OCI-LY1 (cell line): Measurements from ENCODE around the gene STAC2.

Experiments
- EZH2 ChIP-seq: fragments of 200-600 bp; sonication (generic), shearing (Covaris generic); IDR thresholded peaks from 2 replicates; pipeline ENCODE4 v1.8.0; 2017; ENCODE audit warnings: borderline replicate concordance, mixed run types, mild to moderate bottlenecking, antibody characterized with exemption, low read length, moderate library complexity, mixed read lengths
- TF ChIP-seq, protein P1 (sequence below): fragments of 200-600 bp; sonication (generic), shearing (Covaris generic); IDR thresholded peaks from 2 replicates; pipeline ENCODE4 v1.5.1; 2017; ENCODE audit warnings: mild to moderate bottlenecking, antibody characterized with exemption, low read length, moderate library complexity, mixed read lengths

DNA sequence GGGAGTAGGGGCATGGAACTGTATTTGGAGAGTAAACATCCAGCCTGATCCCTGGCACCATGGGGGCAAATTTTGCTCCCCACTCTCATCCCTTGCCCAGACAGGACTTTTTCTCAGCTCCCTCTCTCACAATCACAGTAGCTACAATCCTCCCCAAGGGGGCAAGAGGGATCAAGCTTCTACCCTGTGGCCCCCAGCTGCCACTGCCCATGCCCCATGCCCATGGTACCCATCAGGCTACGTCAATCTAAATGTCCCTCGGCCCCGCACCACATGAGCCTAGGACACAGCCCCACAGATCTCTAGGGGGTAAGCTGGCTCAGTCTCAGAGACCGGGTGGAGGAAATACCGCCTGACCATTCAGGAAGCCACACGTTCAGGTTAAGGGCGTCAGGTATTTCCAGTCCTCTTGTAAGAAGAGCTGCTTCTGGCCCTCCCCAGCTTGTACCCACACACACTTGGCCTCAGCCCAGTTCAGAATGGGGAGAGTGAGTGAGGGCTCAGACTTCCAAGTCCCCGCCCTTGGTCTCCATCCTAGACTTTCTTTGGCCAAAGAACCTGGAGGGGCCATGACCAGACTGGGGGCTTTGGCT is 30.1 kb downstream of the STAC2 start:
- TF ChIP-seq, protein P1, sequence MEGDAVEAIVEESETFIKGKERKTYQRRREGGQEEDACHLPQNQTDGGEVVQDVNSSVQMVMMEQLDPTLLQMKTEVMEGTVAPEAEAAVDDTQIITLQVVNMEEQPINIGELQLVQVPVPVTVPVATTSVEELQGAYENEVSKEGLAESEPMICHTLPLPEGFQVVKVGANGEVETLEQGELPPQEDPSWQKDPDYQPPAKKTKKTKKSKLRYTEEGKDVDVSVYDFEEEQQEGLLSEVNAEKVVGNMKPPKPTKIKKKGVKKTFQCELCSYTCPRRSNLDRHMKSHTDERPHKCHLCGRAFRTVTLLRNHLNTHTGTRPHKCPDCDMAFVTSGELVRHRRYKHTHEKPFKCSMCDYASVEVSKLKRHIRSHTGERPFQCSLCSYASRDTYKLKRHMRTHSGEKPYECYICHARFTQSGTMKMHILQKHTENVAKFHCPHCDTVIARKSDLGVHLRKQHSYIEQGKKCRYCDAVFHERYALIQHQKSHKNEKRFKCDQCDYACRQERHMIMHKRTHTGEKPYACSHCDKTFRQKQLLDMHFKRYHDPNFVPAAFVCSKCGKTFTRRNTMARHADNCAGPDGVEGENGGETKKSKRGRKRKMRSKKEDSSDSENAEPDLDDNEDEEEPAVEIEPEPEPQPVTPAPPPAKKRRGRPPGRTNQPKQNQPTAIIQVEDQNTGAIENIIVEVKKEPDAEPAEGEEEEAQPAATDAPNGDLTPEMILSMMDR: no peak
- TF ChIP-seq EZH2: no peak
